ENCODE data around the gene TPD52L2.

DNA sequence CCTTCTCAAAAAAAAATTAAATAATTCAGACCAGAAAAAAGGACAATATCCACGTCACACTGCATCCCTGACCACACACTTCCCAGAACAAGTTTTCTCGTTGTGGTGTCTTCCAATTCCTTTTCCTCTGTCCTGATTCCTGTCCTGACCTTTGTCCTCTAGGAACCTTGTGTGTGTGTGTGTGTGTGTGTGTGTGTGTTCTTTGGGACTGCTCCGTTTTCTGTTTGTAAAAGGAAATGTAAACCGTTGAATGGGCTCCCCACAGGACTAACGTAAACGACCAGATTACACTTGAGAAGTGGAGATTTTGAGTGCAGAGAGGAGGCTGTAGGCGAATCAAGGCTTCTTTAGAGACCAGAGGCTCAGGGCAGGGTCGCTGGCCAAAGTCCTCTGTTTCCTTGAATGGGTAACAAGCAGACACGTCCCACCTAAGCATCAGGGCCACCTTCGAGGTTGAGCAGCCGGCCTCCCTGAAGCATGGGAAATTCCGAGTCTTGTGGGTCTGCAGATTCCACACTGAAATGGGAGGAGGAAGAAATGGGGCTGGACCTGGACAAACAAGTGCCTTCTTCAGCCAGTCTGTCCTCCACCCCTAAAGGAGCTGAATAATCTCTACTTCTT is 41.3 kb upstream of the TPD52L2 start:
- TF ChIP-seq CTCF (IDR thresholded peaks at IDR 0.05) = no peak
- no peak for TF ChIP-seq POLR2A (IDR thresholded peaks at IDR 0.05)
